Effector memory CD8-positive, alpha-beta T cell (primary cell): ENCODE measurements around the gene KRT4.

ENCODE experiments used
- ATAC-seq: fragments of 150-1000 bp; cut with Tn5 transposase; replicated peaks from 2 replicates; pipeline ENCODE4 v1.10.0; 2021; ENCODE audit warnings: mild to moderate bottlenecking, moderate library complexity
- DNase-seq, 3 experiments: peaks; one replicate each; pipeline ENCODE4 v3.0.0; 2021
- H3K27ac Mint-ChIP-seq, 2 donors: one replicate each; pipeline ENCODE4 v1.8.0; 2022; ENCODE audit warnings: mild to moderate bottlenecking in 2 of 2, mixed read lengths in 2 of 2, moderate library complexity in 2 of 2
- H3K27me3 Mint-ChIP-seq, 2 donors: one replicate each; pipeline ENCODE4 v1.8.0; 2022; ENCODE audit warnings: mixed read lengths in 2 of 2
- H3K36me3 Mint-ChIP-seq: one replicate; pipeline ENCODE4 v1.8.0; 2022; ENCODE audit warnings: mild to moderate bottlenecking, moderate library complexity, mixed read lengths; ENCODE audit not compliant: insufficient read depth
- H3K4me1 Mint-ChIP-seq, 2 donors: one replicate each; pipeline ENCODE4 v1.8.0; 2022; ENCODE audit warnings: low read depth in 2 of 2, mixed read lengths in 2 of 2
- H3K4me3 Mint-ChIP-seq, 2 donors: one replicate each; pipeline ENCODE4 v1.8.0; 2022; ENCODE audit warnings: mild to moderate bottlenecking in 2 of 2, mixed read lengths in 2 of 2, moderate library complexity in 2 of 2
- H3K9me3 Mint-ChIP-seq, 2 donors: one replicate each; pipeline ENCODE4 v1.8.0; 2022; ENCODE audit warnings: mixed read lengths in 2 of 2

Gene KRT4

GRCh38 chr12:52823761-52824450, 10.0 kb upstream of the KRT4 start:
- ATAC-seq, result no peak
- Mint-ChIP-seq H3K27ac (no peak overlapping the region), H3K27me3 (peaks cover 7 to 45% of the 10 kb centered on the region in 2 donors)

GRCh38 chr12:52822771-52823510, 9.0 kb upstream of the KRT4 start:
- Mint-ChIP-seq H3K27ac (no peak overlapping the region), H3K4me1 (peaks cover 0 to 6% of the 10 kb centered on the region in 2 donors)
- no peak for ATAC-seq

More at GRCh38 chr12:52823761-52824450, 10.0 kb upstream of the KRT4 start:
- Mint-ChIP-seq H3K36me3 (peaks cover 3% of the 10 kb centered on the region), H3K4me1 (no peaks in the 10 kb centered on the region), H3K4me3 (no peak overlapping the region), H3K9me3 (no peaks in the 10 kb centered on the region)
- DNase-seq, result no peak

GRCh38 chr12:52821826-52822660, 8.1 kb upstream of the KRT4 start:
- H3K27ac Mint-ChIP-seq, result no peak overlapping the region
- H3K4me1 Mint-ChIP-seq, result peaks cover 1 to 12% of the 10 kb centered on the region in 2 donors
- no peaks in the 10 kb centered on the region for H3K9me3 Mint-ChIP-seq
- ATAC-seq, result no peak
- no peak overlapping the region for H3K4me3 Mint-ChIP-seq
- peaks cover 3% of the 10 kb centered on the region for H3K36me3 Mint-ChIP-seq
- peaks cover 20 to 64% of the 10 kb centered on the region in 2 donors for H3K27me3 Mint-ChIP-seq
- no peak for DNase-seq

More at GRCh38 chr12:52822771-52823510, 9.0 kb upstream of the KRT4 start:
- Mint-ChIP-seq H3K4me3 (no peak overlapping the region), H3K27me3 (peaks cover 12 to 55% of the 10 kb centered on the region in 2 donors), H3K9me3 (no peaks in the 10 kb centered on the region), H3K36me3 (peaks cover 3% of the 10 kb centered on the region)
- DNase-seq, result no peak

GRCh38 chr12:52821071-52821730, 7.3 kb upstream of the KRT4 start:
- ATAC-seq (no peak), DNase-seq (no peak)
- Mint-ChIP-seq H3K36me3 (peaks cover 3% of the 10 kb centered on the region), H3K4me1 (peaks cover 1 to 12% of the 10 kb centered on the region in 2 donors), H3K27me3 (peaks cover 20 to 64% of the 10 kb centered on the region in 2 donors), H3K4me3 (no peak overlapping the region), H3K27ac (no peak overlapping the region), H3K9me3 (no peaks in the 10 kb centered on the region)

GRCh38 chr12:52820521-52820920, 6.6 kb upstream of the KRT4 start:
- no peak for ATAC-seq
- Mint-ChIP-seq H3K9me3 (no peaks in the 10 kb centered on the region), H3K27me3 (peaks cover 20 to 66% of the 10 kb centered on the region in 2 donors), H3K4me3 (no peak overlapping the region), H3K36me3 (peaks cover 3% of the 10 kb centered on the region), H3K27ac (no peak overlapping the region), H3K4me1 (peaks cover 2 to 12% of the 10 kb centered on the region in 2 donors)
- no peak for DNase-seq

GRCh38 chr12:52819731-52820510, 6.0 kb upstream of the KRT4 start:
- no peak for ATAC-seq

GRCh38 chr12:52818887-52819420, 5.0 kb upstream of the KRT4 start:
- DNase-seq (no peak), ATAC-seq (no peak)
- peaks cover 20 to 77% of the 10 kb centered on the region in 2 donors for H3K27me3 Mint-ChIP-seq
- no peaks in the 10 kb centered on the region for H3K9me3 Mint-ChIP-seq
- H3K4me3 Mint-ChIP-seq, result no peak overlapping the region
- H3K27ac Mint-ChIP-seq, result no peak overlapping the region
- peaks cover 3 to 12% of the 10 kb centered on the region in 2 donors for H3K4me1 Mint-ChIP-seq
- H3K36me3 Mint-ChIP-seq, result peaks cover 3% of the 10 kb centered on the region

More at GRCh38 chr12:52819731-52820510, 6.0 kb upstream of the KRT4 start:
- H3K27me3 Mint-ChIP-seq, result peaks cover 20 to 70% of the 10 kb centered on the region in 2 donors
- H3K9me3 Mint-ChIP-seq, result no peaks in the 10 kb centered on the region
- no peak for DNase-seq
- H3K27ac Mint-ChIP-seq, result no peak overlapping the region
- H3K4me1 Mint-ChIP-seq, result peaks cover 3 to 12% of the 10 kb centered on the region in 2 donors
- H3K4me3 Mint-ChIP-seq, result no peak overlapping the region
- peaks cover 3% of the 10 kb centered on the region for H3K36me3 Mint-ChIP-seq

- peaks cover 3 to 12% of the 10 kb centered on the region in 2 donors for H3K4me1 Mint-ChIP-seq
- H3K9me3 Mint-ChIP-seq, result no peaks in the 10 kb centered on the region
- H3K36me3 Mint-ChIP-seq, result peaks cover 3% of the 10 kb centered on the region
- no peak overlapping the region for H3K27ac Mint-ChIP-seq
- H3K4me3 Mint-ChIP-seq, result no peak overlapping the region
- no peak for ATAC-seq
- no peak for DNase-seq
- peaks cover 19 to 71% of the 10 kb centered on the region in 2 donors for H3K27me3 Mint-ChIP-seq
Observed at GRCh38 chr12:52818388-52818787, 4.5 kb upstream of the KRT4 start.

GRCh38 chr12:52817699-52818238, 3.9 kb upstream of the KRT4 start:
- ATAC-seq, result no peak
- Mint-ChIP-seq H3K36me3 (peaks cover 3% of the 10 kb centered on the region), H3K4me1 (peaks cover 3 to 12% of the 10 kb centered on the region in 2 donors), H3K4me3 (no peak overlapping the region), H3K9me3 (no peaks in the 10 kb centered on the region), H3K27me3 (peaks cover 13 to 65% of the 10 kb centered on the region in 2 donors), H3K27ac (peak overlapping the region in 1 of 2 donors; percentile 14)
- no peak for DNase-seq

- peak overlapping the region in 1 of 2 donors; percentile 14 for H3K27ac Mint-ChIP-seq
- peaks cover 3 to 12% of the 10 kb centered on the region in 2 donors for H3K4me1 Mint-ChIP-seq
- no peak overlapping the region for H3K4me3 Mint-ChIP-seq
Observed at GRCh38 chr12:52817003-52817698, 3.2 kb upstream of the KRT4 start.

GRCh38 chr12:52815676-52816588, 2.0 kb upstream of the KRT4 start:
- Mint-ChIP-seq H3K27ac (no peak overlapping the region), H3K4me1 (peaks cover 3 to 12% of the 10 kb centered on the region in 2 donors), H3K36me3 (no peaks in the 10 kb centered on the region), H3K27me3 (peaks cover 13 to 60% of the 10 kb centered on the region in 2 donors), H3K4me3 (no peak overlapping the region), H3K9me3 (no peaks in the 10 kb centered on the region)
- DNase-seq, result no peak
- ATAC-seq, result no peak

More at GRCh38 chr12:52817003-52817698, 3.2 kb upstream of the KRT4 start:
- H3K36me3 Mint-ChIP-seq, result peaks cover 2% of the 10 kb centered on the region
- DNase-seq, result no peak
- no peak for ATAC-seq
- H3K9me3 Mint-ChIP-seq, result no peaks in the 10 kb centered on the region
- peaks cover 13 to 63% of the 10 kb centered on the region in 2 donors for H3K27me3 Mint-ChIP-seq
